H9 (cell line): ENCODE results near the gene KRTAP12-3. TPM values are rescaled to one million over a fixed set of nuclear protein-coding genes. Genes with fewer than 3 reads are reported as not detected.

Experiments used
- DNase-seq: peaks from one replicate; pipeline ENCODE4 v3.0.0-alpha.2; 2017
- H2AFZ ChIP-seq: one replicate; pipeline ENCODE4 v1.6.1; 2013; ENCODE audit warnings: mild to moderate bottlenecking, low read length, control low read depth, moderate library complexity
- H2AK5ac ChIP-seq: 2 replicates; pipeline ENCODE4 v1.6.1; 2013; ENCODE audit warnings: low read length, control low read depth, mixed read lengths; ENCODE audit not compliant: insufficient read length
- H2BK120ac ChIP-seq: one replicate; pipeline ENCODE4 v1.6.1; 2013; ENCODE audit warnings: low read depth, mild to moderate bottlenecking, low read length, control low read depth, inconsistent platforms; ENCODE audit not compliant: poor library complexity, severe bottlenecking
- H2BK12ac ChIP-seq: 2 replicates; pipeline ENCODE4 v1.6.1; 2013; ENCODE audit warnings: low read length, control low read depth, mixed read lengths, low read depth; ENCODE audit not compliant: insufficient read length
- H2BK15ac ChIP-seq: 2 replicates; pipeline ENCODE4 v1.6.1; 2013; ENCODE audit warnings: low read depth, low read length, control low read depth
- H2BK20ac ChIP-seq: one replicate; pipeline ENCODE4 v1.6.1; 2013; ENCODE audit warnings: low read depth, mild to moderate bottlenecking, low read length, control low read depth, inconsistent platforms; ENCODE audit not compliant: poor library complexity, severe bottlenecking
- H2BK5ac ChIP-seq: 2 replicates; pipeline ENCODE4 v1.6.1; 2013; ENCODE audit warnings: low read length, control low read depth, mixed read lengths; ENCODE audit not compliant: insufficient read length
- H3K14ac ChIP-seq: 2 replicates; pipeline ENCODE4 v1.6.1; 2013; ENCODE audit warnings: low read length, control low read depth; ENCODE audit not compliant: insufficient read depth
- H3K18ac ChIP-seq: 2 replicates; pipeline ENCODE4 v1.6.1; 2013; ENCODE audit warnings: low read depth, mild to moderate bottlenecking, mixed read lengths, low read length, control low read depth; ENCODE audit not compliant: insufficient read length
- H3K23ac ChIP-seq: 2 replicates; pipeline ENCODE4 v1.6.1; 2013; ENCODE audit warnings: low read length, control low read depth, mixed read lengths, low read depth; ENCODE audit not compliant: insufficient read length
- H3K23me2 ChIP-seq: 2 replicates; pipeline ENCODE4 v1.6.1; 2013; ENCODE audit warnings: low read depth, mild to moderate bottlenecking, mixed read lengths, low read length, control low read depth; ENCODE audit not compliant: insufficient read length, poor library complexity, severe bottlenecking
- H3K27ac ChIP-seq: 2 replicates; pipeline ENCODE4 v1.5.1; 2013; ENCODE audit warnings: low read length, control low read depth, mixed read lengths, low read depth; ENCODE audit not compliant: insufficient read length
- H3K27me3 ChIP-seq: 2 replicates; pipeline ENCODE4 v1.6.1; 2013; ENCODE audit warnings: low read length, control low read depth, inconsistent platforms; ENCODE audit not compliant: insufficient read depth
- H3K4ac ChIP-seq: 2 replicates; pipeline ENCODE4 v1.6.1; 2013; ENCODE audit warnings: low read depth, mild to moderate bottlenecking, control low read depth, inconsistent platforms, low read length, moderate library complexity
- H3K4me1 ChIP-seq: 2 replicates; pipeline ENCODE4 v1.6.1; 2013; ENCODE audit warnings: low read length, control low read depth, inconsistent platforms; ENCODE audit not compliant: insufficient read depth
- H3K4me2 ChIP-seq: 2 replicates; pipeline ENCODE4 v1.6.1; 2013; ENCODE audit warnings: low read length, control low read depth, mixed read lengths; ENCODE audit not compliant: insufficient read length, insufficient read depth
- H3K56ac ChIP-seq: 2 replicates; pipeline ENCODE4 v1.6.1; 2013; ENCODE audit warnings: low read depth, mild to moderate bottlenecking, mixed read lengths, low read length, control low read depth; ENCODE audit not compliant: insufficient read length
- H3K79me1 ChIP-seq: 2 replicates; pipeline ENCODE4 v1.6.1; 2013; ENCODE audit warnings: low read depth, mild to moderate bottlenecking, moderate library complexity, low read length, control low read depth, inconsistent platforms; ENCODE audit not compliant: insufficient read depth, poor library complexity, severe bottlenecking
- H3K79me2 ChIP-seq: 2 replicates; pipeline ENCODE4 v1.6.1; 2013; ENCODE audit warnings: low read length, control low read depth, inconsistent platforms; ENCODE audit not compliant: insufficient read depth
- H3K9ac ChIP-seq: 2 replicates; pipeline ENCODE4 v1.6.1; 2013; ENCODE audit warnings: low read length, control low read depth, mixed read lengths; ENCODE audit not compliant: insufficient read length; ENCODE audit errors: extremely low read depth
- H3K9me3 ChIP-seq: one replicate; pipeline ENCODE4 v1.6.1; 2013; ENCODE audit warnings: low read depth, low read length, inconsistent platforms; ENCODE audit not compliant: control insufficient read depth
- H3T11ph ChIP-seq: one replicate; pipeline ENCODE4 v1.6.1; 2013; ENCODE audit warnings: mild to moderate bottlenecking, low read length, control low read depth, inconsistent platforms
- H4K20me1 ChIP-seq: one replicate; pipeline ENCODE4 v1.6.1; 2013; ENCODE audit not compliant: control insufficient read depth, insufficient read length, insufficient read depth
- H4K5ac ChIP-seq: 2 replicates; pipeline ENCODE4 v1.6.1; 2013; ENCODE audit warnings: low read depth, mild to moderate bottlenecking, mixed read lengths, low read length, control low read depth; ENCODE audit not compliant: insufficient read length
- H4K8ac ChIP-seq: replicated peaks from 2 replicates; pipeline ENCODE4 v1.6.1; 2013; ENCODE audit warnings: low read length, control low read depth, mixed read lengths, low read depth; ENCODE audit not compliant: insufficient read length
- H4K91ac ChIP-seq: 2 replicates; pipeline ENCODE4 v1.6.1; 2013; ENCODE audit warnings: low read depth, mild to moderate bottlenecking, moderate library complexity, mixed read lengths, low read length, control low read depth; ENCODE audit not compliant: insufficient read length
- H3K27ac Mint-ChIP-seq, 3 experiments: 2 replicates in 2 of 3; 3 replicates in 1 of 3; pipeline ENCODE4 v1.8.0; 2020 to 2021; ENCODE audit warnings: mixed read lengths in 3 of 3, mild to moderate bottlenecking in 1 of 3, moderate library complexity in 1 of 3
- H3K27me3 Mint-ChIP-seq: 2 replicates; pipeline ENCODE4 v1.8.0; 2021; ENCODE audit warnings: low read depth, mild to moderate bottlenecking, moderate library complexity, mixed read lengths
- H3K36me3 Mint-ChIP-seq, 3 experiments: 2 replicates in 2 of 3; 3 replicates in 1 of 3; pipeline ENCODE4 v1.8.0; 2020 to 2021; ENCODE audit warnings: low read depth in 3 of 3, mixed read lengths in 3 of 3; ENCODE audit not compliant: insufficient read depth in 1 of 3
- H3K4me1 Mint-ChIP-seq, 2 experiments: 2 replicates each; pipeline ENCODE4 v1.8.0; 2020; ENCODE audit warnings: mixed read lengths in 2 of 2
- H3K4me3 Mint-ChIP-seq, 2 experiments: 2 replicates in 1 of 2; 3 replicates in 1 of 2; pipeline ENCODE4 v1.8.0; 2020 to 2021; ENCODE audit warnings: mild to moderate bottlenecking in 2 of 2, mixed read lengths in 2 of 2, moderate library complexity in 1 of 2
- H3K9me3 Mint-ChIP-seq, 2 experiments: 2 replicates in 1 of 2; 3 replicates in 1 of 2; pipeline ENCODE4 v1.8.0; 2020; ENCODE audit warnings: mild to moderate bottlenecking in 2 of 2, mixed read lengths in 2 of 2, moderate library complexity in 1 of 2
- CTCF ChIP-seq: fragments of 200-600 bp; sonication (generic); conservative IDR thresholded peaks from 3 replicates; pipeline ENCODE4 v1.8.0; 2021; ENCODE audit warnings: antibody characterized with exemption, mild to moderate bottlenecking
- WGBS: extraction: QIAGEN DNeasy Blood & Tissue Kit; methylation state at CpG from one replicate; pipeline ENCODE4 v1.1.7; 2013; ENCODE audit warnings: missing lambda C conversion rate, low lambda C conversion rate, mixed read lengths; ENCODE audit not compliant: insufficient read length; ENCODE audit errors: extremely low coverage; 5-methylcytosine and 5-hydroxymethylcytosine counted together
- total RNA-seq: library from RNA; stranded (reverse); gene quantifications from 2 replicates; pipeline ENCODE4 v1.2.1, GENCODE V29; 2021

The KRTAP12-3 gene
- total RNA-seq, 1 experiment from 2014 or later = not detected

GRCh38 chr21:44691686-44692085, 34.0 kb downstream of the KRTAP12-3 start:
- Histone ChIP-seq H3K4ac (no peak overlapping the region), H2BK15ac (no peak overlapping the region), H3K79me2 (no peaks in the 10 kb centered on the region), H3K18ac (no peak overlapping the region), H3K27me3 (no peaks in the 10 kb centered on the region; the same call in 1 of the 2 replicates), H3K9ac (no peak overlapping the region), H3K9me3 (no peaks in the 10 kb centered on the region), H3K14ac (no peak overlapping the region), H2AFZ (no peak overlapping the region), H2AK5ac (no peak overlapping the region), H4K8ac (no peak overlapping the region), H3K4me1 (peaks cover 2% of the 10 kb centered on the region; the same call in 1 of the 2 replicates), H3K27ac (no peak overlapping the region), H3K4me2 (no peak overlapping the region), H2BK120ac (no peak overlapping the region), H2BK5ac (no peak overlapping the region), H3K23me2 (no peaks in the 10 kb centered on the region), H3T11ph (no peak overlapping the region), H3K79me1 (no peaks in the 10 kb centered on the region), H3K56ac (no peak overlapping the region), H4K20me1 (no peaks in the 10 kb centered on the region), H2BK12ac (no peak overlapping the region), H4K5ac (no peak overlapping the region), H4K91ac (no peak overlapping the region), H3K23ac (no peak overlapping the region), H2BK20ac (no peak overlapping the region)
- WGBS = no CpG with 5 or more reads among the region's 2 CpGs
- H3K27ac Mint-ChIP-seq = no peak overlapping the region
- no peak for DNase-seq
- TF ChIP-seq CTCF = no peak
- H3K27me3 Mint-ChIP-seq = peaks cover 7% of the 10 kb centered on the region
- no peak overlapping the region for H3K4me3 Mint-ChIP-seq
- H3K36me3 Mint-ChIP-seq = peaks cover 7 to 19% (median 7%) of the 10 kb centered on the region in 3 experiments; a peak in 6 of 7 replicates
- peaks cover 38% of the 10 kb centered on the region in 2 experiments for H3K4me1 Mint-ChIP-seq
- peaks cover 17 to 18% of the 10 kb centered on the region in 2 experiments for H3K9me3 Mint-ChIP-seq
